HG02870 (cell line): ENCODE data around the gene FBL.
"Not testable (repeated sequence)": the region's sequence is repeated elsewhere in the genome, so short reads cannot be mapped to it uniquely, and the experiment has no call there.

Source experiments
- ATAC-seq: cut with Tn5 transposase; IDR thresholded peaks from one replicate; pipeline ENCODE4 v1.9.1; 2021; ENCODE audit warnings: mild to moderate bottlenecking, moderate library complexity; ENCODE audit not compliant: unreplicated experiment

The FBL gene

DNA sequence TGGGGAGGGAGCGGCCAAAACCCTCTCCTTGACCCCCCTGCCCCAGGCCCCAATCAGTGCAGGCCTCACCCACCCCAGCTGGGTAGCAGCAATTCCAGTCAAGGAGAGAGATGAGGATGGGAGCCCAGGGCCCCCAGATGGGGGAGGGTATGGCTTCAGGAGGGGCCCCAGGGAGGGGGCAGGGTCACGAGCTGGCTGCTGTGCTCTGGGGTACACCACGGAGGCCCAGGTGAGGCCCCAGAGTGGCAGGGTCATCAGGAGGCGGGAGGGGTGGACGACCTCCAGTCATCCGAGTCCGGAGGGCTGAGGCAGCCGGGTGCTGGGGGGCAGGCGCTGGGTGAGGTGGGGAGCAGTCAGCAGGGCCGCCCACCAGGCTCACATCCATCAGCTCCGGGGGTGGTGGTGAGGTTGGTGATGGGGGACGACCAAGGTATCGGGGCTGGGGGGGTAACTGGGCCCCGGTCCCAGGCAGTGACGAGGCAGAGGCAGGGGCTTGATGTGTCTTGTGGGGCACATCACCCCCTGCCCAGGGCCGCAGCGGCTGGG is 20.6 kb downstream of the FBL start:
- ATAC-seq = no peak

DNA sequence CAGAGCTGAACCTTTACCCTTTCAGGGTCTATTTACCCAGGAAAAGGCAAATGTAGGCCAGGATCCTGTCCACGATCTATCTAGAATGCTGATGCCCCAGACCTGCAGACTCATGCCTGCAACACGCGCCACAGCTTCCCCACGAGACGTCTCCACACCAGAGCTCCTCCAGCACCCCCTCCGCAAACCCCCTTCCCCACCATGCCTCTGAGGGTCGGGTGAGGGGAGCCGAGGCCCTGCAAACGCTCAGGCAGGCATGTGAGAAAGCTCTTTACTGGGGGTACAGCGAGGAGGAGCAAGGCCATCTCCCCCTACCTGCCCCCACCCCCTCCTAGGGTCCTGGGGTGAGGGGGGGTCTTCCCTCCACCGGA is 21.1 kb downstream of the FBL start:
- ATAC-seq = no peak

GRCh38 chr19:39824143-39825092 is 21.8 kb downstream of the FBL start:
- peak; percentile 91 for ATAC-seq

GRCh38 chr19:39823686-39824085 is 22.5 kb downstream of the FBL start:
- no peak for ATAC-seq

GRCh38 chr19:39820696-39821095 is 25.5 kb downstream of the FBL start:
- ATAC-seq = no peak

- no peak for ATAC-seq
Observed at GRCh38 chr19:39819786-39820185, 26.4 kb downstream of the FBL start.

DNA sequence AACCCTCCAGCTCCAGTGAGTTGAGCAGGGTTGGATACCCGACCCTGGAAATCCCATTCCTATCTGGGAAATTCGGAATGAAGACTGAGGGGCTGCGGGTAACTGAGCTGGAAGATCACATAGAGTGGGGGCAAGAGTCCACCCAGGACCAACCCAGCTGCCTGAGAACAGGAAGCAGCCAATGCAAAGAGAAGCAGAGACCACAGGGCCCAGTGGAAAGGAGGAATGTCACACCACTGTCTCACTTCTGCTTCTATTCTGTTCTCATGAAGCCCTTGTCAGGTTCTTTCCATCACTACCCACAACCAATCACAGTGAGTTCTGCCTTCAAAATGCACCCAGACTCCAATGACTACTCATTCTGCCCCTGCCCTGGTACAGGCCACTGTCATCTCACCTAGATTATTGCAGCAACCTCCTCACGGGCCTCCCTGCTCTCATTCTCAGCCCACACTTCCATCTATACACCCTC is 27.5 kb downstream of the FBL start:
- peak; percentile 90 for ATAC-seq

GRCh38 chr19:39817888-39818561 is 28.2 kb downstream of the FBL start:
- no peak for ATAC-seq

DNA sequence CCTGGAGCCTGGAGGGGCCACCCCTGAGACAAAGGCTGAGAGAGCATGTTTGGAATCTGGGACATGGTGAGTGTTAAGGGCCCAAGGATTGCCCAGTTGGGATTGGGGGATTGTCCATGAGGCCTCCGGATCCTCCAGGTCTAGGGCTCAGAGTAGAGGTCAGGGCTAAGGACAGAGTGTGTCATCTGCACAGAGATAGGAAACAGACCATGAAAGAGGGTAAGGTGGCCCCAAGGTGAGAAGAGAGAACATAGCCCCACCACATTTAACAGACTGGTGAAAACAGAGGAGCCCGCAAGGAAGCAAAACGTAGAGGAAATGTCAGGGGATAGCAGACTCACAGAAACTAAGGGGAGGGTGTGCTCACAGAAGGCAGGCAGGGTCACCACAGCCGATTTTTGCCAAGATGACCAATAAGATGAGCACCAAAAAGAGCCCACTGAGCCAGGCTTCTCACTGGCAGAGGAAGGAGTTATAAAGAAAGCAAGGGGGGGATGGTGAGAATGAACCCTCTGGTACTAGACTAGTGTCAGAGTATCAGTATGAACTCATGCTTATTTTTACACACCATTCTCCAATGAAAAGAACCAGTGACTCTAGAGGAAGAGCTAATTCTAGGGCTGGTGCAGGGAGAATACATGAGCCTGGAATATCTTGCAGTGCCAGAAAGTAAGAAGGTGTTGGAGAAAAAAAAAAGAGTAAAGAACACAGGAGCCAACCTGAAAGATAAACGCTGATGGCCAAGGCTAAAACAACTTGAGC is 29.7 kb downstream of the FBL start:
- no peak for ATAC-seq

GRCh38 chr19:39814595-39814994 is 31.6 kb downstream of the FBL start:
- no peak for ATAC-seq

- ATAC-seq = not testable (repeated sequence)
Observed at GRCh38 chr19:39814111-39814510, 32.1 kb downstream of the FBL start.

DNA sequence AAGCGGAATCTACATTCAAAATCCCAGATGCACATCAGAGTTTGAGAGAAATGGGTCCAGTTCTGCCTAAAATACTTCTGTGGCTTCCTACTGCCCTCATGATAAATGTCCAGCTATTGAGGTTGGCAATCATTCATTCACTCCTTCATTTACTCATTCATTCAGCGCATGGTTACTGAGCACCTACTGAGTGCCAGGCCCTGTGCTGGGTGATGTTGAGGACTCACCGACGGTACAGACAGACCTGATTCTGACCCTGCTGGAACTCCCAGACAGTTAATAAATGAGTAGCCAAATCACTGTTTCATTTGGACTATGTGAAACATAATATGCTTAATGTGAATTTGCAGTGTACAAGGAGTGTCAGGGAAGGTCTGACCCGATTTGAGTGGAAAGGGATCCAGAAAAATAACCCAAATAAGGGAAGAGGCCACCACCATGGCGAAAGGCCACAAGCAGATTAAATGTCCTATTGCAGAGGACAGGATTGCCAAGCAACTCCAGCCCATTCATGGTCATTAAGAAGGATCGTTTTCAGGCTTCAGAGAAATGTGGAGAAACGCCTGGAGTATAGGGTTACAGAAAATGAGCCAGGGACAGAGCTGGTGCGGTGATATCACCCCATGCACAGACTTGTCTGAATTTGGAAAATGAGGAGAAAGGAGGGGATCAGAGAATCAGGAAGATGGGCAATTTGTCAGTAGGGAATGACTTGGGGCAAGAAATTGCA is 32.8 kb downstream of the FBL start:
- no peak for ATAC-seq

GRCh38 chr19:39811064-39811463 is 35.1 kb downstream of the FBL start:
- ATAC-seq = no peak

DNA sequence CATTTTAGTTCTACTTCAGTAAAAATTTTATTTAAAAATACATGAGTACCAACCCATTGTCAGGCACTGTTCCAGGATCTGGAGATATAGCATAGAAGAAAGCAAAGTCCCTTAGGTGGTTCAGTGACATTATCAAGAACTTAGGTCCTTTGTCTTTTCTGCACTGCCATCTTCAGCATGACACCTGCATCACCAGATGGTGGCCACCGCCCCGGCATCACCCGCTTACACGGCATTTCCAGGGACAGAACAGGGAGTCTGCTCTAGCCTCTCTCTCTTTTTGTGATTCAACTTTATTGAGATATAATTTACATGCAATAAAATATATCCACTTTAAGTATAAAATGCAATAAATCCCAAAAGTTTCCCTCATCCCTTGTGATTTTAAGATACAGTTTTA is 35.8 kb downstream of the FBL start:
- no peak for ATAC-seq

- ATAC-seq = no peak
Observed at GRCh38 chr19:39809368-39809767, 36.8 kb downstream of the FBL start.

DNA sequence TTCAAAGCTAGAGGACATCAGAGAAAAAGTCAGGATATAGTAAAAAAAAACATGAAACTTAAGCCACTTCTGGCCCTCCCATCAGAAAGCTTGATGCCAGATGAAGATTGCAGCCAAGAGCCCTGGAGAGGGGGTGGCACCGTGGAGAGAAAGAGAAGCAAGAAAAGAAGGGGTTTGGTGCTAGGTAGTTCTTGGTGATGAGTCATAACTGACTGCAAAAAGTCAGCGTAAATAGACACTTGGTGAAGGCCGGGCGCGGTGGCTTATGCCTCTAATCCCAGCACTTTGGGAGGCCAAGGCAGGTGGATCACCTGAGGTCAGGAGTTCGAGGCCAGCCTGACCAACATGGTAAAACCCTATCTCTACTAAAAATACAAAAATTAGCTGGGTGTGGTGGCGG is 37.5 kb downstream of the FBL start:
- ATAC-seq = not testable (repeated sequence)

- ATAC-seq = no peak
Observed at GRCh38 chr19:39807846-39808364, 38.3 kb downstream of the FBL start.

DNA sequence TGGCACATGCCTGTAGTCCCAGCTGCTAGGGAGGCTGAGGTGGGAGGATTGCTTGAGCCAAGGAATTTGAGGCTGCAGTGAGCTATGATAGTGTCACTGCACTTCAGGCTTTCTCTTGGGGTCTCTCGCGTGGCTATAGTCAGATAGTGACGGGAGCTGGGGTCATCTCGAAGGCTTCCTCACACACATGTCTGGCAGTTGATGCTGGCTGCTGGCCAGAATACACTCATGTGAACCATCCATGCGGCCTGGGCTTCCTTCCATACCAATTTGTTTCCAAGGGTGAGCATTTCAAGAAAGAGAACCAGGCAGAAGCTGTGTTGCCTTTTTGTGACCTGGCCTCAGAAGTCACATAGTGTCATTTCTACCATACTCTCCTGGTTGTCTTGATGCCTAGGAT is 41.1 kb downstream of the FBL start:
- ATAC-seq = no peak

DNA sequence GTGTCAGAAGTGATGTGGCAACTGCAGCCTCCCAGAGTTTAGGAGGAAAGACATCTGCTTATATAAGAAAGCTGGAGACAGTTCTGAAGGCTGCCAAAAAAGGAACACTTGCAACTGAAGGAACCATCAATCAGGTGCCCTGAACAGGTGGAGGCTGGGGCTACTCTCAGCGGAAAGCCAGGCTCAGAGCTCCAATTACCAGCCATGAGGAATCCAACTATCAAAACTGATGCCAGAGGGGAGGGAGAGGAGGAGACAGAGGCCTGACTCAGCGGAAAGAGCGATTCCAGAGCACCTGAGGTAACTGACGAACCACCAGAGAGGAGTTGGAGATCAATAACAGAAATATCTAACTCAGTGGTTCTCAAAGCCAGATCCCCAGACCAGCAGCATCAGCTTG is 43.2 kb downstream of the FBL start:
- ATAC-seq = no peak

GRCh38 chr19:39797083-39797482 is 49.1 kb downstream of the FBL start:
- no peak for ATAC-seq
